Stimulated activated naive CD4-positive, alpha-beta T cell treated with Interleukin-2 at 50 U/mL for 16 hours (primary cell): ENCODE measurements around the gene COL12A1.

Experiments
- DNase-seq: peaks from one replicate; lab custom pipeline; 2025; lab: John Stamatoyannopoulos, UW

COL12A1 gene

DNA sequence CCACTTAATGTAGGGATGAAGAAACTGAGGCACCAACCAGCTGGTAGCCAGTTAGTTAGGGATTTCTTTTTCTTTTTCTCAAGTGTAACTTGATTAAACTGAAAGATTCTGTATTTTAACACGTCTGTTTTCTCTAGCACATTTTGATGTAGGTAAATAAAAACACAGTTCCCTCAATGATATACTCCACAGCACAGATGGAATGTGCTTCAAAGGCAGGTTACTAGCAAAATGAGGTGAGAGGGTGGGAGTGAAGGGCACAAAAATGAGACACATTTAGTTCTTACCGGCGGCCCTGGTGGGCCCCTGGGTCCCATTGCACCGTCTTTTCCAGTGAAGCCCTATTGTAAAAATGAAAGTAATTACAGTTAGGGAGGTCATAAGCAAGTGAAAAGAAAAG lies 108.9 kb downstream of the COL12A1 start:
- no peak for DNase-seq

GRCh38 chr6:75094614-75095200 lies 111.1 kb downstream of the COL12A1 start:
- DNase-seq: no peak

- no peak for DNase-seq
These were observed 114.2 kb downstream of the COL12A1 start for GRCh38 chr6:75091467-75092190.

DNA sequence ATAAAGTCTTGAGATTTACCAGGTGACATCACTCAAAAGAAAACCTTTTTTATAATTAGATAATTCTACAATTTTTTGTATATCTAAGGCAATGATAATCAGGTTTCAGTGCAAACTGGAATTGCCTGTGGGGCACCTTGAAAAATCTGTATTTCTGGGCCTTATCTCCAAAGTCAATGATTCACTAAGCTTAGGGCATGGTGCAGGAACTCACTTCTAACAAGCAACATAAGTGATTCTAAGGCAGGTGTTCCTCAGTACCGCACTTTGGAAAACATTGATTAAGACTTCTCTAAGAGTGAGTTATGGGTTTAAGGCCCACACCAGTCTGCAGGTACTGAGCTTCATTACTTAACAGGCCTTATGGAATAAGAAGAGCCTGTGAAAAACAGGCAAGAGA lies 115.3 kb downstream of the COL12A1 start:
- DNase-seq: no peak

- DNase-seq: no peak
These were observed 115.9 kb downstream of the COL12A1 start for GRCh38 chr6:75089921-75090320.

DNA sequence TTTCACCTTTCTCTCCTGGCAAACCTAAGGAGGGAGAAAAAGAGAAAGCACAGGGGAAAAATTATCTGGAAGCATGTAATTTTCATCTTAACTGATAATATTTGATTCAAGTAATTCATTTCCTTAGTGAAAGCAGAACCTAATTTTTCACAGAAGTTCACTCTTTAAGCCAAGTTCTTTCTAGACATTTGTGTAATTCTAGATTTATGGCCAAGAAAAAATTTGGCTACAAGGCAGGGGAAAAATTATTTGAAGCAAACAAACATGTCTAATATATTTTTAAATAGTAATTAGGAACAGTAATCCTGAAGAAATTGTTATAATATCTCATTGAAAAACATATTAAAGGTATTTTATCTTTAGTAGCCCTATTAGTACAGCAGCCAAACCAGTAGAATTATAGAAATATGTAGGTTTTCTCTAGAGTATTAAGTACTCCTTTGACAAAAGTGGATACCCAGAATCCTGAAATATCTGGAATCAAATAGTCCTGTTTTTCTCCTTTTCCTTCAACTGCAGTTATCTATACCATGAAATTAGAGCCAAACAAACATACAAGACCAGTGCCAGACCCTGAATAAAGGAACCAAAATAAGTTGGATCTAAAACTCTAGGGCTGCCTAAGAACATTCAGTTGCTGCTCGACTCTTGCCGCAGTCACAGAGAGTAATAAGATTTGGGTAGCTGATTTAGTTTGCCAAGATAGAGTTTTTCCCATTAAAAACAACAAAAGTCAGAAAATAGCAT lies 116.5 kb downstream of the COL12A1 start:
- no peak for DNase-seq

DNA sequence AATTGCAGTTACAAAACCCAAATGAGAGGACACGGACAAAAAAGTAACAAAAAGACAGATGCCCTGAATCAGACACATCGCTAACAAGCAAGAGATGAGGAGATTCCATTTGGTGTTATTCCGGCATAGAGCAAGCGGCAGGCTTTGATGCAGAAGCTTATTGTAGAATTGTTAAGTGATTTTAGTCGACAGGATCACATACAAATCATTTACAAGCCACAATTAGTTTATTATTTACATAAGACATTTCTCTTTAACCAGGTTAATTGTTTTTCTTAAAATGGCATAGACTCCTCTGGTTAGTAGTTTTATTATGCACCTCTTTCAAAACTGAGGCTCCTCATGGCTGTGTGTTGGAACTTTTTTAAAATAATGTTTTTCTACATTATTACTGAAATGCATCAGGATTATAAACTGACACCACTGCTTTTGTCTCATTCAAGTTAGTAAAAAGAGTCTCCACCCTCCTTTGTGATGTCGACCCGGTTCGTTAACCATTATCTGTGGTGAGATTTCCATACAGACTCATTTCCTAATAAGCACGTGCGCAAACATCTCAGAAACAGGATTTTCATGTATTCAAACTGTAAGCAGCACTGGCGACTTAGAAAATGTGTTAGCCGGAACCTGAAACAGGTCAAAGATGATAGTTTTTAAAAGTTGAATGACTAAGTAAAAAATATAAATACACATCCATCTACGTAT lies 119.8 kb downstream of the COL12A1 start:
- DNase-seq: no peak

GRCh38 chr6:75084872-75085381 lies 120.9 kb downstream of the COL12A1 start:
- no peak for DNase-seq

GRCh38 chr6:75084018-75084417 lies 121.8 kb downstream of the COL12A1 start:
- no peak for DNase-seq

DNA sequence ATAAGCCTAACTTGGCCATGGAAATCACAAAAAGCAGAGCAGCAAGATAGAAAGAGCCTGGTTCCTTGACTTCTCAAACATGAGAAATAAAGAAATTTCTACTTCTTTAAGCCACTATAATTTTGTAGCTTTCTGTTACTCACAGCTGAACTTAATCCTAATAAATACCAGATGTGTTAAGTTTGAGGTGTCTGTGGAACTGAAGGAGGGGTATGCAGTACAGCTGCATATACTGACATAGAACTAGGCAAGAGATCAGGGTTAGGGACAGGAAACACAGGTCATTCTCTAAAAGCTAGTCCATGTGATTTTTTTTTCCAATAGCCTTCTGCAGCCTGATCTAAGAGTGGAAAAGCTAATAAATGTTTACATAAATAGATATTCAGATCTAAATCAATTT lies 123.9 kb downstream of the COL12A1 start:
- DNase-seq: no peak

DNA sequence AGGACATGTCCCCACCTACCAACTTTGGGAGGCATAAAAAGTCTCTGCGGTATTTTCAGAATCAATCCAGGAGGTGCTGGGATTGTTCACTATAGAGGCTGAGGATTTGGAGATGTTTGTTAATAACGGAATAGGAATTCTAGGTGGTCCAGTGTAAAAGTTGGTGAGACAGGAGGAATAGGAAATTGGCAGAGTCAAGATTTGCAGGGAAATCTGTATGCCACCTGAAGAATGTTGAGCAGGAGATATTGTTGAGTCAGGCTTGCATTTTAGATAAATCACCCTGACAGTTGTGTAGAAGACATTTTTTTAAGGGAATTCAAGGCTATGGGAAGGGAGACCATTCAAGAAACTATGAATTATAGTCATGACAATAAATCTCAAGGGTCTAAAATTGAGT lies 124.8 kb downstream of the COL12A1 start:
- DNase-seq: no peak

GRCh38 chr6:75079589-75079988 lies 126.3 kb downstream of the COL12A1 start:
- DNase-seq: no peak

- DNase-seq: no peak
These were observed 128.2 kb downstream of the COL12A1 start for GRCh38 chr6:75077701-75078100.

DNA sequence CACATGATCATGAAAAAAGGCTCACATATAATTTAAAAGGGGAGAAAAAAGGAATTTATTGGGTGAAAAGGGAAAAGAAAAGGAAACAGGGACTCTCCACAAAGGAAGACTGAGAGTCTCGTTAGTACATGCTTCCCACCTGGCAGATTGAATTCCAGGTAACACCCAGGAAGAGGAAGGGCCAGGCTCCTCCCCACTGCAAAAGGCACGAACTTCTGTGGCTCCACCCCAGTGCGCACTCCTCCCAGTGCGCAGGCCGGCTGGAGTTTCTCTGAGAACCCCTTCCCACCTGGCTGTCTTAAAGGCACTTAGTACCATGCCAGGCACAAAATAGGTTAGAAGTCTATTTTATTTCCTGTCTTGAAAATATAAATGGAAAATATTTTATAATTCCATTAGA lies 129.8 kb downstream of the COL12A1 start:
- DNase-seq: no peak

DNA sequence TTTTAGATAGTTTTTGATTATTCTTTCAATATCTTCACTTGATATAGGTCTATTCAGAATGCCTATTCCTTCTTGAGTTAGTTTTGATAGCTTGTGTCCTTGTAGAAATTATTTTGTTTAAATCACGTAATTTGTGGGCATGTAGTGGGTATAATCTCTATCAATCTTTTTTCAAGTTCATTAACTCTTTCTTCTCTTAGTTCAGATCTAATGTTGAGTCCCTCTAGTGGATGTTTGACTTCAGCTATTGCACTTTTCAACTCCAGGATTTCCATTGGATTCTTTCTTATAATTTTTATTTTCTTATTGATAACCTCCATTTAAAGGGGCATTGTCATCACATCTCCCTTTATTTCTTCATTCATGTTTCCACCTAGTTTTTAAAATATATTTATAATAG lies 135.6 kb downstream of the COL12A1 start:
- no peak for DNase-seq

GRCh38 chr6:75065523-75065922 lies 140.3 kb downstream of the COL12A1 start:
- DNase-seq: no peak

DNA sequence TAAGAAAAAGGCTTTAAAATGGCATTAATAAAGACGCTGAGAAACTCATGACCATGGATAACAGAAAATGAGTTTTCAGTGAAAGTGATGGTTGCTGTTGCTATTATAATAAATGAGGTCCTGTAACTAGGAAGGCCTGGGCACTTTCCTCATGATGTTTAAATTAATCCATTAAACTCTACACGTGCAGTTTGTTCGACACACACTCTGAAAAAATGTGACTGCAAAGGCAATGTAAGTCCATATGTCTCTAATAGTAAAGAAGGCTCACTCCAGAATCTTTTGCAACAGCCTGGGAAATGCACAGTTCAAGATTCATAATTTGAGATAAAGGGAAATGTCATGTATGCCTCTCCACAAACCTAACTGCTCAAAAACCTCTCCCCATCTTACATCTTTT lies 153.4 kb downstream of the COL12A1 start:
- no peak for DNase-seq

GRCh38 chr6:75049308-75049707 lies 156.5 kb downstream of the COL12A1 start:
- DNase-seq: no peak

DNA sequence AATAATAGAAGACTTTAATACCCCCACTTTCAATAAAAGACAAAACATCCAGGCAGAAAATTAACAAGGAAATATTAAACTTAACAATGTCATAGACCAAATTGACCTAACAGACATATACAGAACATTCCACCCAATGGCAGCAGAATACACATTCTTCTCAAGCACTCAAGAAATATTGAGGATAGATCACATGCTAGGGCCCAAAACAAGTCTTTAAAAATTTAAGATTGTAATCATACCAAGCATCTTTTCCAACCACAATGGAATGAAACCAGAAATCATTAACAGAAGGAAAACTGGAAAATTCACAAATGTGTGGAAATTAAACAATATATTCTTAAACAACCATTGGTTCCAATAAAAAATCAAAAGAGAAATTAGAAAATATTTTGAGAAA lies 161.0 kb downstream of the COL12A1 start:
- DNase-seq: no peak

GRCh38 chr6:75041381-75041780 lies 164.5 kb downstream of the COL12A1 start:
- no peak for DNase-seq
